ENCODE results near the gene IFITM1. TPM values are rescaled to one million over a fixed set of nuclear protein-coding genes. Genes with fewer than 3 reads are reported as not detected.
"Not testable (repeated sequence)": the region's sequence is repeated elsewhere in the genome, so short reads cannot be mapped to it uniquely, and the experiment has no call there.

IFITM1 gene
- total RNA-seq, 1 donor from 2014 or later = 125 TPM

DNA sequence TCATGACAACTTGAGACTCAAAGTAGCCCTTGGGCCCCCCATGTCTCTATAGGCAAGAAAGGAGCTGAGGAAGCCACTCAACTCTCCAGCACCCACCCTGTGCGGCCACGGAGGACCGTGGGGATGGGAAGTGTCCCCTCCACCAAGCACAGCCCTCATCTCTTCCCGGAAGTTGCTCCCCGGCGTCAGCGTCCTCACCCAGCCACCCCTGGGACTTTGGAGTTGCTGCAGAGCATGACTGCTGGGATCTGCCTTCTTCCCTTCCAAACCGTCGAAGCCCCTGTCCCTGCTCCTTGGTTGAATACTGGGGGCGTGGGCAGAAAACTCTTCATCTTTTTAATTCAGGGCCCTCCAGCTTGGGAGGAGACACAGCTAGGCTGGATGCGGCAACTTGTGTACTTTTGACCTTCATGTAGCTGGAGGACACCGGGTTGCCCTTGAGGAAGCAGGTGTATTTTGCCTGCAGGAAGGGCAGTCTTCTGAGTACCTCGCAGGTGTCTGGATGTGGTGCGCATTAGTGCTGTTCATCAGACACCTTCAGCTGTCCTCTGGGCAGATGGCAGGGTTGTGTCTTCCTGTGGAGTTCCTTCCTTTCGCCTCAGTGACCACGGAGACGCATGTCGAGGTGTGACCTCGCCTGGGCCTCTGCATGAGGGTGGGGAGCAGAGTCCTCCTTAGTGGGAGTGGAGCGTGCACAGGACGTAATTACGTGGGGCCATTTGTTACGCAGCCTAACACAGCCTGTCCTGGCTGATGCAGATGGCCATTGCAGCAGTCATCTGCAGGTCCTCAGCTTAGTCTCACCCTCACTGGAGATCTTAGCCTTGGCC, 19.0 kb downstream of the IFITM1 start:
- intact Hi-C loops (cut with DNase I) = no loop called here
- no peak for ATAC-seq
- no peak for DNase-seq (ENCODE audit: missing footprints)

DNA sequence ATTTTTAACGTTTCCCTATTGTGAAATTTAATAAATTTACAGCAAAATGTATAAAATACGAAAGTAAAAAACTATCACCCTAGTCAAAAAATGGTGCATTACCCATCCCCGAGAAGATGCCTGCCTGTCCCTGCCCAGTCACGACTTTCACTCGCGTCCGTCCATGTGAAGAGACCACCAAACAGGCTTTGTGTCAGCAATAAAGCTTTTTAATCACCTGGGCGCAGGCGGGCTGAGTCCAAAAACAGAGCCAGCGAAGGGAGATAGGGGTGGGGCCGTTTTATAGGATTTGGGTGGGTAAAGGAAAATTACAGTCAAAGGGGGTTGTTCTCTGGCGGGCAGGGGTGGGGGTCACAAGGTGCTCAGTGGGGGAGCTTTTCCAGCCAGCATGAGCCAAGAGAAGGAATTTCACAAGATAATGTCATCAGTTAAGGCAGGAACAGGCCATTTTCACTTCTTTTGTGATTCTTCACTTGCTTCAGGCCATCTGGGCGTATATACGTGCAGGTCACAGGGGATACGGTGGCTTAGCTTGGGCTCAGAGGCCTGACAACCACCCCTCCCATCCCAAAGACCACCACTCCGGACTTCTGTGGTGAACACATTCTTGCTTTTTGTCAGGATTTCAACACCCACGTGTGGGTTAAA, 19.9 kb downstream of the IFITM1 start:
- ATAC-seq; intact Hi-C loops (cut with DNase I); DNase-seq (ENCODE audit: missing footprints): not testable (repeated sequence)

DNA sequence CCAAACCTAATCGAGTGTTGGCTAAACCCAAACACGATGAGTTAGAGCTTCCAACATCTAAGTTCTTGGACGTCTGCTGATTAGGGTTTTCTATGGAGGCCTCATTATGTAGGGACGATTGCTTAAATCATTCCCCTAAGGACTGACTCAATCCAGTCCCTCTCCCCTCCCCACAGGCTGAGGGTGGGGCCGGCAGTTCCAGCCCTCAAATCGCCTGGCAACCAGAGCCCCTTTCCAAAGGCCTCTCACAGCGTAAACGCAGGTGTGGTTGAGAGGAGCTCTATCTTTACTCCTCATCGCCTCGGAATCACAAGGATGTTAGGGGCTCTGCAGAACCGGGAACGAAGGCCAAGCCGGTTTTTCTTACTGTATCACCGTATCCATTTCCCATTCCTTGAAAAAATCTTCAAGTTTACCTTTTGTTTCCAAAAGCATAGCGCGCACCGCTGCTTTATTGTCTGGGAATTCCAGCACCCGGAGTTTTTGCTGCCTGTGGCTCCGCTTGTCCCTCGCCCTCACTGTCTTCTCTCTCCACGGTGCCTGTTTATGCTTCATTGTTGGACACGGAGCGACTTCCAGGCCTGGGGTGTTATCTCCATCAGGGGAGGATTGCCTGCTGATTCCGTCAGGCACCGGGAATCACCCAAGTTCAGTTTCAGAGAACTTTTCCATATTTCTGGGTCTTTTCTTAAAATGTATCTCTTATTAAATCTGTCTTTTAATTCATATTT, 20.6 kb downstream of the IFITM1 start:
- intact Hi-C loops (cut with DNase I) = no loop called here
- peak; percentile 87 for ATAC-seq
- DNase-seq (ENCODE audit: missing footprints) = peak; percentile 70

GRCh38 chr11:335779-336658, 22.2 kb downstream of the IFITM1 start:
- DNase-seq (ENCODE audit: missing footprints) (peak; percentile 72), ATAC-seq (peak; percentile 69)
- intact Hi-C loops (cut with DNase I) = no loop called here

GRCh38 chr11:336659-337198, 22.9 kb downstream of the IFITM1 start:
- ATAC-seq = no peak
- intact Hi-C loops (cut with DNase I) = no loop called here
- no peak for DNase-seq (ENCODE audit: missing footprints)

DNA sequence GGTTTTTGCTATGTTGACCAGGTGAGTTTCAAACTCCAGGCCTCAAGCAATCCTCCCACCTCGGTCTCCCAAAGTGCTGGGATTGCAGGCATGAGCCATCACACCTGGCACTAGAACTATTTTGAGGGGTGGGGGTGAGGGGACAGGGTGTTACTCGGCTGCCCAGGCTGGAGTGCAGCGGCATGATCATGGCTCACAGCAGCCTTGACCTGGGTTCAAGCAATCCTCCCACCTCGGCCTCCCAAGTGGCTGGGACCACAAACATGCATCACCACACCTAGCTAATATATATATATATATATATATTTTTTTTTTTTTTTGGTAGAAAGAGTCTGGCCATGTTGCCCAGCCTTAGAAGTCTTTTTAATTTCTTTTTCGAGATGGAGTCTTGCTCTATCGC, 23.9 kb downstream of the IFITM1 start:
- no peak for DNase-seq (ENCODE audit: missing footprints)

DNA sequence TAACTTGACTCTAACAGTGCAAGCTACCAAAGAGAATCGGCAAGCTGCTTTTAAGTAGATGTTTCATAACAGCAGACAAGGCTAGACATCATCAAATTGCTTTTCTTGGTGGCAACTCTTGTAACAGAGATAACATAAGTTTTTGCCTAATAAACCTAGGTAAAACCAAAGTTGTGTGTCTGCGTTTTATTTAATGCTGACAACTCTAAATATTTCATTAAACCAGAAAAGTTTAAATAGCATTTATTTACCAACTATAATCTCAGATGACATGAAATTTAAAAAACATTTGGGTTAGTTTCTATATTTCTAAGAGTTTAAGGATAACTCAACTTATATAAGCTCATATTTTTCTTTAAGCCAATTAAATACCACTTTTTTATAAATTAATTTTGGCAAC, 26.1 kb downstream of the IFITM1 start:
- no peak for DNase-seq (ENCODE audit: missing footprints)
- intact Hi-C loops (cut with DNase I) = no loop called here
- no peak for ATAC-seq

More for the DNA sequence above, 23.9 kb downstream of the IFITM1 start:
- intact Hi-C loops (cut with DNase I) = no loop called here
- no peak for ATAC-seq

- intact Hi-C loops (cut with DNase I) = no loop called here
- ATAC-seq (no peak), DNase-seq (ENCODE audit: missing footprints) (no peak)
Measured at GRCh38 chr11:340539-341512, 27.0 kb downstream of the IFITM1 start.

GRCh38 chr11:342328-342727, 28.5 kb downstream of the IFITM1 start:
- intact Hi-C loops (cut with DNase I) = no loop called here
- DNase-seq (ENCODE audit: missing footprints) (no peak), ATAC-seq (no peak)

DNA sequence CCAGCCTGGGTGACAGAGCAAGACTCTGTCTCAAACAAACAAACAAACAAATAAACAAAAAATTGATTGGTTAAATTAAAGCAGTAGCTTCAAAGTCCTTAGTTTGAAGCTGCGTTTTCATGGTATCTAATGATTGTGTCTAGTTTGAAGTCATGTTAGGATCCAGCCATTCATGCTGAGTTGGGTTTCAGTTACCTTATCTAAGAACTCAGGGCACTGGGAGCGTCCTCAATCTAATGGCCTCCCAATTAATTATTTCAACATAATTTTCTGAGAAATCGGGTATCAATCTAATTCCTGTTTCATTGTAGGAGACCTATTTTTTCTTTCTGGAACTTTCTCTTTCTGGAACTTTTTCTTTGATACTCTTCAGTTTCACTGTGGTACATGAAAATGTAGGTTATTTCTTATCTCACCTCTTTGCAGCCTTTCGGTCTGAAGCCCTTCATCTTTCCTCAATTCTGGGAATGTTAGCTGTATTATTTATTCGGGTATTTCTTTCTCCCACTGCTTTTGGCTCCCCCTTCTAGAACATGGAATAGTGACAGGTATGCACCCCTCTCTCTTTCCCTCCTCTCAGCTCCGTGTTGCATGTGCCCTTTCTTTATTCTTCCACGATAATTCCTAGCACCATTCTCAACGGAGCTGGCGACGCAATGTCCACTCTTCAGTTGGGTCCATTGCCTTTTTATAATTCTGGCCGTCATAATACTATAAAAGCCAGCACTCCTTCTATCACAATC, 31.2 kb downstream of the IFITM1 start:
- ATAC-seq (no peak), DNase-seq (ENCODE audit: missing footprints) (no peak)
- intact Hi-C loops (cut with DNase I) = no loop called here

- intact Hi-C loops (cut with DNase I) = no loop called here
- no peak for ATAC-seq
- no peak for DNase-seq (ENCODE audit: missing footprints)
Measured at GRCh38 chr11:346529-346928, 32.7 kb downstream of the IFITM1 start.

DNA sequence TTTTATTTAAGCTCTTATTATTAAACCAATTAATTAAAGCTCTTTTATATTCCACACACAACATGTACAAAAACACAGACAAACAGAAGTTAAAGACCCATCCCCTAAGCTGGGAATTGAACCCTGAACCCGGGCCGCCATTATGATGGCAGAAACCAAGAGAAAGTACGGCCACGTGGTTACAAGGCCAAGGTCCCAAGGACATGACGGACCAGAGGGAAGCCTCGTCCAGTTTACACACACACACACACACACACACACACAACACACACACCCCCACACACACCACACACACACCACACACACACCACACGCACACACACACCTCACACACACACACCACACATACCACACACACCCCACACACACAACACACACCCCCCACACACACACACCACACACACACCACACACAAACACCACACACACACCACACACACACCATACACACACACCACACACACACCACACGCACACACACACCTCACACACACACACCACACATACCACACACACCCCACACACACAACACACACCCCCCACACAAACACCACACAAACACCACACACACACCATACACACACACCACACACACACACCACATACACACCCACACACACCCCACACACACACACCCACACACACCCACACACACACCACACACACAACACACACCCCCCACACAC, 35.6 kb downstream of the IFITM1 start:
- DNase-seq (ENCODE audit: missing footprints); intact Hi-C loops (cut with DNase I); ATAC-seq: not testable (repeated sequence)

- DNase-seq (ENCODE audit: missing footprints); intact Hi-C loops (cut with DNase I); ATAC-seq: not testable (repeated sequence)
Measured at GRCh38 chr11:350033-350722, 36.3 kb downstream of the IFITM1 start.

DNA sequence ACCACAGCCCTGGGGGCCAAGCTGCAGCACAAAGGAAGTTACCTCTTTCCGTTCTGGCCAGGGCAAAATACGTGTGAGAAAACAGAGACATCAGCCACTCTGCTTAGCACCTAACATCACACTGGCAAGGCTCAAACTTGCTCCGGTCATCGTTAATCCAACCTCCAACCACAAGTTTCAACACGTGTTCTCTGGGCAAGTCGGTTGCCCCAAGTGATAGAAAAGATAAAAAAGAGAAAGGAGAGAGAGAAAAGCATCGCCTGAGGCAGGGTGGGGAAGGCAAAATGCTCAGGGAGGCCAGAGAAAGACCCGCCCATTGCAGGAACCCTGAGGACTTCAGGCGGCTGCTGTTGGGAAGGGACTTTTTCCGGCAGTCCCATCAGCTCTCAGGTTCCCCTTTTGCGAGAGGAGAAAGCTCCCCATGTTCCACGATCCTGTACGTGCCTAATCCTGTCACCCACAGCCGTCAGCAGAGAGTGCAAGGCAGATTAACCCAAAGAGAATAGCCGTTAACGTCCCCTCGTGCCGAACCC, 36.9 kb downstream of the IFITM1 start:
- ATAC-seq = no peak
- DNase-seq (ENCODE audit: missing footprints) = no peak
- intact Hi-C loops (cut with DNase I) = no loop called here

DNA sequence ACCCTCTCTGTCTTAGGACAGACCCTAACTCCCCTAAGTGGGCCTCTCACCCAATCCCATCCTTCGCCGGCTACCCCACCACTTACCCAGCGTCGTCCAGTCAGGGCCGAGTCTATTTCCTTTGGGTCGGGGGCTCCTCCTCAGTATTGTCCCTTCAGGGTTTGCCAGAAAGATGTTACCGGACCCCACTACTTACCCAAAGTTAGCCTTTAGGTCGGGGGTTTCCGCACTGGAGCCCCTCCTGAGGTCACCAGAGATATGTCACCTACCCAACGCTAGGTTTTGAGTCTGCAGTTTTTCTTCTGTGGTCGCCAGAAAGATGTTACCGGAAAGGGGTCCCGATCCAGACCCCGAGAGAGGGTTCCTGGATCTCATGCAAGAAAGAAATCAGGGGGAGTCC, 37.6 kb downstream of the IFITM1 start:
- no peak for ATAC-seq
- intact Hi-C loops (cut with DNase I) = no loop called here
- no peak for DNase-seq (ENCODE audit: missing footprints)

All from Right ventricle myocardium inferior (tissue), 1 donor.